GM23248 (cell line): ENCODE results near the gene DDX17. TPM values are rescaled to one million over a fixed set of nuclear protein-coding genes. Genes with fewer than 3 reads are reported as not detected.
"Not testable (repeated sequence)": the region's sequence is repeated elsewhere in the genome, so short reads cannot be mapped to it uniquely, and the experiment has no call there.

ENCODE experiments used
- DNase-seq: peaks from one replicate; pipeline ENCODE4 v3.0.0-alpha.2; 2015
- H2AFZ ChIP-seq: fragments of 200-600 bp; sonication (generic); 2 replicates; pipeline ENCODE4 v1.6.1; 2016; ENCODE audit warnings: antibody characterized with exemption
- H3F3A ChIP-seq: fragments of 200-600 bp; sonication (generic); 2 replicates; pipeline ENCODE4 v1.6.1; 2016; ENCODE audit warnings: mild to moderate bottlenecking, antibody characterized with exemption, mixed run types; ENCODE audit not compliant: insufficient read depth
- H3K27ac ChIP-seq: fragments of 200-600 bp; sonication (generic); 2 replicates; pipeline ENCODE4 v1.5.1; 2016; ENCODE audit warnings: mild to moderate bottlenecking
- H3K27me3 ChIP-seq: fragments of 200-600 bp; sonication (generic); replicated peaks from 2 replicates; pipeline ENCODE4 v1.6.1; 2016; ENCODE audit warnings: mild to moderate bottlenecking; ENCODE audit not compliant: insufficient read depth
- H3K36me3 ChIP-seq: fragments of 200-600 bp; sonication (generic); 2 replicates; pipeline ENCODE4 v1.6.1; 2016; ENCODE audit warnings: low read depth, mild to moderate bottlenecking
- H3K4me1 ChIP-seq: fragments of 200-600 bp; sonication (generic); 2 replicates; pipeline ENCODE4 v1.6.1; 2016; ENCODE audit warnings: mild to moderate bottlenecking; ENCODE audit not compliant: insufficient read depth
- H3K4me2 ChIP-seq: fragments of 200-600 bp; sonication (generic); one replicate; pipeline ENCODE4 v1.6.1; 2016; ENCODE audit warnings: mild to moderate bottlenecking; ENCODE audit not compliant: unreplicated experiment
- H3K4me3 ChIP-seq: fragments of 200-600 bp; sonication (generic); 2 replicates; pipeline ENCODE4 v1.5.1; 2016; ENCODE audit warnings: mild to moderate bottlenecking
- H3K79me2 ChIP-seq: fragments of 200-600 bp; sonication (generic); 2 replicates; pipeline ENCODE4 v1.6.1; 2016; ENCODE audit warnings: mild to moderate bottlenecking; ENCODE audit not compliant: insufficient read depth
- H3K9ac ChIP-seq: fragments of 200-600 bp; sonication (generic); 2 replicates; pipeline ENCODE4 v1.6.1; 2016; ENCODE audit warnings: mild to moderate bottlenecking
- H3K9me2 ChIP-seq: fragments of 200-600 bp; sonication (generic); 2 replicates; pipeline ENCODE4 v1.6.1; 2016; ENCODE audit warnings: mixed run types, mild to moderate bottlenecking, moderate library complexity; ENCODE audit not compliant: insufficient read depth
- H3K9me3 ChIP-seq: fragments of 200-600 bp; sonication (generic); one replicate; pipeline ENCODE4 v1.6.1; 2017; ENCODE audit warnings: low read depth
- H4K20me1 ChIP-seq: fragments of 200-600 bp; sonication (generic); 2 replicates; pipeline ENCODE4 v1.6.0; 2016; ENCODE audit not compliant: insufficient read depth
- EZH2 ChIP-seq: fragments of 200-600 bp; sonication (generic); IDR thresholded peaks from 2 replicates; pipeline ENCODE4 v1.6.1; 2018; ENCODE audit warnings: antibody characterized with exemption, mild to moderate bottlenecking; ENCODE audit not compliant: insufficient read depth, poor library complexity, severe bottlenecking
- EZH2phosphoT487 ChIP-seq: fragments of 200-600 bp; sonication (generic); IDR thresholded peaks from 2 replicates; pipeline ENCODE4 v1.6.1; 2018; ENCODE audit warnings: antibody characterized with exemption, moderate library complexity, mild to moderate bottlenecking, low read depth; ENCODE audit not compliant: insufficient read depth
- WGBS, 2 experiments: methylation state at CpG; one replicate each; pipeline ENCODE4 v1.1.6; 2015 to 2017; ENCODE audit warnings: low lambda C conversion rate in 2 of 2, low coverage in 1 of 2; ENCODE audit errors: missing lambda C conversion rate in 2 of 2; 5-methylcytosine and 5-hydroxymethylcytosine counted together
- in situ Hi-C: fragments of 300-500 bp; cut with MboI; formaldehyde crosslinking; loops from 2 replicates; pipeline ENCODE4 v1.15.0; 2020
- polyA plus RNA-seq: library from polyadenylated mRNA; unstranded; fragments of >200 nt; fragmentation: Nextera tagmentation; extraction: Ambion mirVana; gene quantifications from 2 replicates; pipeline ENCODE4 v1.2.1, GENCODE V29; 2016
- total RNA-seq: library from RNA; depleted of rRNA; stranded (reverse); fragments of >200 nt; shearing (Covaris generic); gene quantifications from 2 replicates; pipeline ENCODE4 v1.2.3, GENCODE V29; 2014

DDX17 gene
- total and polyA plus RNA-seq, 2 experiments from 2014 or later, result 30.1 to 312 TPM

GRCh38 chr22:38471237-38471636 is 34.9 kb downstream of the DDX17 start:
- peaks cover 5% of the 10 kb centered on the region; the same call in 1 of the 2 replicates for H3K36me3 ChIP-seq
- no peaks in the 10 kb centered on the region for H3K27me3 ChIP-seq
- TF ChIP-seq EZH2phosphoT487 (no peak), EZH2 (no peak)
- no peak overlapping the region for H2AFZ ChIP-seq
- no peak overlapping the region for H3K27ac ChIP-seq
- H3K4me2 ChIP-seq, result no peak overlapping the region
- H4K20me1 ChIP-seq, result no peaks in the 10 kb centered on the region
- no peaks in the 10 kb centered on the region for H3K9me3 ChIP-seq
- H3F3A ChIP-seq, result peaks cover 10% of the 10 kb centered on the region; the same call in 1 of the 2 replicates
- no peak overlapping the region for H3K4me3 ChIP-seq
- H3K4me1 ChIP-seq, result 0 out of 2 replicates have a peak, but pooled peaks cover 3% of the 10 kb centered on the region
- 92 to 94% methylated on average over 11 of the region's 11 CpGs for WGBS, 2 experiments
- no peaks in the 10 kb centered on the region for H3K9me2 ChIP-seq
- no peak for DNase-seq
- in situ Hi-C loops, result no loop called here
- H3K79me2 ChIP-seq, result peaks cover 59% of the 10 kb centered on the region
- no peak overlapping the region for H3K9ac ChIP-seq

GRCh38 chr22:38470179-38470578 is 35.9 kb downstream of the DDX17 start:
- H3K9ac ChIP-seq, H4K20me1 ChIP-seq, H3F3A ChIP-seq, DNase-seq, H3K9me3 ChIP-seq, in situ Hi-C loops, H2AFZ ChIP-seq, H3K4me3 ChIP-seq, H3K27me3 ChIP-seq, H3K9me2 ChIP-seq, H3K4me2 ChIP-seq, H3K27ac ChIP-seq, H3K4me1 ChIP-seq, H3K36me3 ChIP-seq: not testable (repeated sequence)
- WGBS, 2 experiments, result 93 to 94% methylated on average over 10 of the region's 10 CpGs
- peaks cover 59% of the 10 kb centered on the region for H3K79me2 ChIP-seq

- 46 to 61% methylated on average over 6 of the region's 6 CpGs for WGBS, 2 experiments
- TF ChIP-seq EZH2phosphoT487, result no peak
- TF ChIP-seq EZH2, result no peak
- no peaks in the 10 kb centered on the region for H3K9me3 ChIP-seq
- in situ Hi-C loops, result no loop called here
- H4K20me1 ChIP-seq, result no peaks in the 10 kb centered on the region
- H3K27me3 ChIP-seq, result no peaks in the 10 kb centered on the region
- peak overlapping the region; percentile 76; the same call in 1 of the 2 replicates for H2AFZ ChIP-seq
- peak overlapping the region; percentile 100 for H3K9ac ChIP-seq
- 0 out of 2 replicates have a peak, but pooled peaks cover 3% of the 10 kb centered on the region for H3K4me1 ChIP-seq
- H3K36me3 ChIP-seq, result 0 out of 2 replicates have a peak, but pooled peaks cover 5% of the 10 kb centered on the region
- DNase-seq, result no peak
- H3K79me2 ChIP-seq, result peaks cover 59% of the 10 kb centered on the region
- H3K4me2 ChIP-seq, result peak overlapping the region; percentile 86
- peak overlapping the region; percentile 98 for H3K4me3 ChIP-seq
- no peaks in the 10 kb centered on the region for H3K9me2 ChIP-seq
- H3F3A ChIP-seq, result 0 out of 2 replicates have a peak, but pooled peaks cover 4% of the 10 kb centered on the region
- H3K27ac ChIP-seq, result peak overlapping the region; percentile 89; the same call in 1 of the 2 replicates
These were observed 36.8 kb downstream of the DDX17 start for GRCh38 chr22:38469306-38469781.

GRCh38 chr22:38468443-38469305 is 37.4 kb downstream of the DDX17 start:
- DNase-seq, result peak; percentile 61
- Histone ChIP-seq H3K4me1 (0 out of 2 replicates have a peak, but pooled peaks cover 3% of the 10 kb centered on the region), H3K9me3 (no peaks in the 10 kb centered on the region), H3K4me2 (peak overlapping the region; percentile 86), H3K27ac (peak overlapping the region; percentile 89), H4K20me1 (no peaks in the 10 kb centered on the region), H3K36me3 (0 out of 2 replicates have a peak, but pooled peaks cover 5% of the 10 kb centered on the region), H3K9ac (peak overlapping the region; percentile 100), H3K4me3 (peak overlapping the region; percentile 98), H3K79me2 (peaks cover 58% of the 10 kb centered on the region), H3K27me3 (no peaks in the 10 kb centered on the region), H3F3A (no peaks in the 10 kb centered on the region), H2AFZ (peak overlapping the region; percentile 76), H3K9me2 (no peaks in the 10 kb centered on the region)
- in situ Hi-C loops, result no loop called here
- TF ChIP-seq EZH2 (no peak), EZH2phosphoT487 (no peak)
- 5 to 6% methylated on average over 27 to 28 of the region's 28 CpGs for WGBS, 2 experiments
